HG03432 (cell line): ENCODE results near the gene PHACTR1.
"Not testable (repeated sequence)": the region's sequence is repeated elsewhere in the genome, so short reads cannot be mapped to it uniquely, and the experiment has no call there.

Experiments used
- ATAC-seq: cut with Tn5 transposase; IDR thresholded peaks from one replicate; pipeline ENCODE4 v1.9.1; 2021; ENCODE audit warnings: mild to moderate bottlenecking, moderate library complexity; ENCODE audit not compliant: unreplicated experiment

PHACTR1 gene

DNA sequence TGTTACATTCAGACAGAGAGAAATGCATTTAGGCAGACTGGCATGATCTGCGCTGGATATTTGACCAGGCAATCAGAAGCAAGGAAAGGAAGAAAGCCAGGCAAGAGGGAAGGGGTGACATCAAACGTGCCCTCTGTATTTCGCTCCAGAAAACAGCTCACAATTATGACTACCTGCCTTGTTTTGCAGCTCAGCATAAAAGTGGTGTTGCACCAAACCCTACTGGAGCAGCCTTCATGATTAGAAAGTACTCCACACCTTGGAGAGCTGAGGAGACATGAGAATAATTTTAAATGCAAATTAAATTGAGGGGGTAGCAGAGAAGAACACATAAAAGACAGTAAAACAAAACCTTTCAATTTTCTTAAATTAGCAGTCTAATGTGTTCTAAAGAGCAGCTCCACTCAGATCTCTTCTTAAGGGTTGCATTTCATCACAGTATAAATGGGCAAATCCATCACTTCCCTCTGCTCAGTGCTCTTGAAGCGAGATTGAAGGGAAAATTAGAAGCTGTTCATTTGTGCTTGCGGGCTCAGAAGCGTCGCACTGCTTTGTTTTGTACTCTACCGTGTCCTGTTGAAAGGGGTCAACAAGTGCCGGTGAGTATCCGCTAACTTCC, at the start of gene PHACTR1:
TSS of gene PHACTR1 (plus strand) at position 470 of the 619 bp plus-strand sequence.
- ATAC-seq = no peak

DNA sequence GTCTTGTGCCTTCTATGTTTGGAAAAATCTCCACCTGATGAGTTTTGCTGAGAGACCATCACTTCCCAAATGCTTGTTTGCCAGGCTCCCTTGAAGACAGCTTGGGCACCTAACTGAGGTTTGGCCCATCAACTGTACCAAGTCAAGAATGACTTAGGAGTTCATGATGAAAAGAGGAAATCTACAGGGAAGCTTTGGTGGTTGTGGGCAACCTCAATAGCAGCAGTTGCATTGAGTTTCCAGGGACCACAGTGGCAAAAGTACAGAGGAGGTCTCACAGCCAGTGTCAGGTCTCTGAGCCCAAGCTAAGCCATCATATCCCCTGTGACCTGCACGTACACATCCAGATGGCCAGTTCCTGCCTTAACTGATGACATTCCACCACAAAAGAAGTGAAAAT, 49.7 kb upstream of the PHACTR1 start:
- ATAC-seq = no peak

DNA sequence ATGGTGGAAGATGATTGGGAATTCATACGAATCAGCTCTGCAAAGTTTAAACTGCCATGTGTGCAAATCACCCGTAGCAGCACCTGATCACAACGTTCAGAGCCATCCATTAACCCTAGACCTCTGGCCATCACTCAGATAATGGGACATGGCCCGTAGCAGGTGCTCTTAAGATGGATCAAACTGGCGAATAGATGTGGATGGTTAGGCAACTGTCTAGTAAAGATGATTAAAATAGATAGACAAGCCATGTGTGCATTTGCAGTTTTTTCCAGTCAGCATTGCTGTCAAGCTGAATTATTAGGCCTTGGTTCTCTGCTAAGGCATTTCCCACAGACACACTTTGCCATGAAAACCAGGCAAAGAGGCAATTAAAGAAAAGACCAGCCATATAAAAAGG, 40.6 kb upstream of the PHACTR1 start:
- no peak for ATAC-seq

DNA sequence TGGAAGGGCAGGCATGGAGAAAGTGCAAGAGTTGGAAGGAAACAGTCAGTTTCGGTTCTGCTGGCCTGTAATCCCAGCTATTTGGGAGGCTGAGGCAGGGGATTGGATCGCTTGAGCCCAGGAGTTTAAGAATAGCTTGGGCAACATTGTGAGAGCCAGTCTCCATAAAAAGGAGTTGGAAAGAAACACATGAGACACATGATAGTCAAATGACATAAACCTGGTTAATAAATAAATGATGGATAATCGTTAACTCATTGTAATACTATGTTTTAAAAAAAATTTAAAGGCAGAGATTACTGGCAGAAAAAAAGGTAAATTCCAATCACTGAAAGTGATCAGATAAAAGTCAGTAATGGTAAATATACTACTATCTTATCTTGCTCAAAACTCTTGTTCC, 37.2 kb upstream of the PHACTR1 start:
- no peak for ATAC-seq

DNA sequence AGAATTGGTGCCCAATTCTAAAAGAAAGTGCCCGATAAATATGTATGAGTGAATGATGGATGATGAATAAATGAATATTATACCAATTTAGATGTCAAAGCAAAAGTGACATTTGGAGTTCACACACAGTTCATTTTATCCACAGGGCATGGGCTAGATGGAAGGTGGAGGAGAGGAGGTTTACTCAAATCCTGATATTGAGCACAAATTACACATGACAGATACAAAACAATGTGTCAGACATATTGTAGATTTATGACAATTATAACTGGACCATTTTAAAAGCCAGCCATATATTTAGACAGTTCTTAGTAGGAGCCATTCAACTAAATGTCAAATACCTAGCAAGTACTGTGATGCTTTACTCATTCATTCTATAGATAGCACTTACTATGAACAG, 23.4 kb upstream of the PHACTR1 start:
- ATAC-seq = no peak

DNA sequence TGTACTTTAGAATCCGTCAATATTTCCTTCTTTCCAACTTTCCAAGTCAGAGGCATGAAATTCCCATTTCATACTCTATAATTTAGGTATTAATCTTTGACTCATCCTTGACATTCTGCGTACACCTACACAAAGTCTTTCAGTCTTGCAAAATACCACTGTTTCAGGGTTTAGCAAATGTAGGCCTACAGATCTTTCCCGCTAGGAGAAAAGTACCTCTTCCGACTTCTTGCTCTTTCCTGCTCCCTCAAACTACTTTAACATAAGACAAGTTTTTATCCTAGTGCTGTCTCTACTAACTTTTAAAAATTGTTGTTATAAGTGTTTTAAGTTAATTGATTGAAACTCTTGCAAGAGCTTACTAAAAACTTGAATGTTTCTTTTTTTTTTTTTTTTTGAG, 18.3 kb upstream of the PHACTR1 start:
- ATAC-seq = no peak

DNA sequence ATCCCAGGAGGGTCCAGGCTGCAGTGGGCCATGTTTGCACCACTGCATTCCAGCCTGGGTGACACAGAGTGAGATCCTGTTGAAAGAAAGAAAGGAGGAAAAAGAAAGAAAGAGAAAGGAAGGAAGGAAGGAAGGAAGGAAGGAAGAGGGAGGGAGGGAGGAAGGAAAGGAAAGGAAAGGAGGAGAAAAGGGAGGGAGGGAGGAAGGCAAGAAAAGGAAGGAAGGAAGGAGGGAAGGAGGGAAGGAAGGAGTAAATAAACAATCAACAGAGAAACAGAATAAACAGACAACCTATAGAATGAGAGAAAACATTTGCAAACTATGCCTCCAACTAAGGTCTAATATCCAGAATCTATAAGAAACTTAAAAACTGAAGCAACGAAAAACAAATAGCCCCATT, 11.6 kb upstream of the PHACTR1 start:
- no peak for ATAC-seq

DNA sequence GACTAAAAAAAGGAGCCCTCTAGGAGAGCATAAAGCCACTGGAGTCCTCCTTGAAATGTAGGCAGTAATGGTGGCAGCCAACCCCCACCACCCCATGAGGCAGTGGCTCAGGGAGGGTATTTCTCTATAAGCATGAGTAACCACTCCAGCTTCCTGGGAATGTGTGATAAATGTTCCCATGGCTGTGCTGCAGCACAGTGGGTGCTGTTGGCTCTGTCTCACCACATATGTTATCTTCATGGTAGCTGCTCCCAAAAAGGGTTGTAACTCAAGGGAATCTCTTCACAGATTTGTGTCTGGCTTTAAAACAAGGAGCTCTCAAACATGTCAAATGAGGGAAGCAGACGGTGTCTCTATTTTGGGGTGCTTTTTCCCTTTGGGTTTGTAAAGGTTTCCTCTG, 7.5 kb upstream of the PHACTR1 start:
- ATAC-seq = no peak

DNA sequence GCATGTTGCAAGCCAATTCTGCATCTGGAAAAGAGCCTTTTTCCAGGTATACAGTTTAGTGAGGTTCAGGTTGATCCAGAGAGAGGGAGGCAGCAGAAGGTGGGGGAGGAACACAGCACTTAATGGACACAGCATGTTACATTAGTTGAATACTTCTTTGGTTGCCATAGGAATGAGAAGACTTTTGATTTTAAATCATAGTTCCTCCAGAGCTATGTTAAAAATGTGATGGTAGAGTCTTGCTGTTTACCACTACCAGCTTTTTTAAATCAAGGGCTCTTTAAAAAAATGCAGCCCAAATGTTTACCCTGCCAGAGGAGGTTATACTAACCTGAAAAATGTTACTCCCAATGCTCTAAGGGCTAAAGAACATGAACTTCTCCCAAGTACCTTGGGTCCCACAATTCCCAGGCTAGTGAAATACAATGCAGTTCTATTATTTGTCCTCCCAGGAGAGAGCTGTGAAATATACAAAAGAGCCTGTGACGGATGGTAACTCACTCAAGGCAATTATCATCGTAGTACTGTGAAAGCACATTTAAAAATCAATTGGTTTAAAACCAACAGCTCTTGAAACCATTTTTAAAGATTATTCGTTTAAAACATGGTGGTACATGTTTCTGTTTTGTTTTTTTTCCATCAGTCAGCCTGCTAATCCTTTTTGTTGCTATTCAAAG, 6.9 kb upstream of the PHACTR1 start:
- no peak for ATAC-seq

DNA sequence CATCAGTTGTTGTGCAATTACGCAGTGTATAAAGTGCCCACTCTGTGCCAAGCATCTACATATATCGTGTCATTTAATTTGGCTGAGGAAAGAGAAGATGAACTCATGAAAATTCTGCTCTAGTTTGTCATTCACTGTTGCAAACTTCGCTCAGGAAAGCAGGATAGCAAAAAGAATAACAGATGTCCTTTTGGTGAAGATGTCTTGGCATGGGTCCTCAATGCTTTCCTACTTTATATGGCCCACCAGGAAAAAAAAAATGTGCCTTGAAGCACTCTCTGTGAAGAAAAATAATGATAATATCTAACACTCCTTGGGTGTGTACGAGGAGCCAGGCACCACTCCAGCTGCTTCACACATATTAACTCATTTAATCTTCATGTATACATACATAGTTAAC, 5.6 kb upstream of the PHACTR1 start:
- no peak for ATAC-seq

DNA sequence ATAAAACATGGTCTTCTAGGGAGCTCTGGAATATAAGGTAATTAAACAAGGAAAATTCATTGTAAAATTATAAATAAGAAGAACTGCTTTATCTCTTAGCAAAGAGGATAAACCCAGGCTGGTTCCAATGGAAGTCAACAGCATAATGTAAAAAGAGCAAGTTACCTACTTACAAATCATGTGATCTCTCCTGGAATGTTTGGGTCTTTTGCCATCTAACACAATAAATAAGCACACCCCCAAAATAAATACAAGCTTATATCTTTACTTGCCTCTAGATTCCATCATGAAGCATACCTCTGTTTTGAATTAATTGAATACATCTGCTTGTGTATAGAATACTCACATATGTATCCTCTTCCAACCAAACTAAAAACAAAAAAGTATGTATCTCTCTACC, 2.5 kb upstream of the PHACTR1 start:
- ATAC-seq = no peak

DNA sequence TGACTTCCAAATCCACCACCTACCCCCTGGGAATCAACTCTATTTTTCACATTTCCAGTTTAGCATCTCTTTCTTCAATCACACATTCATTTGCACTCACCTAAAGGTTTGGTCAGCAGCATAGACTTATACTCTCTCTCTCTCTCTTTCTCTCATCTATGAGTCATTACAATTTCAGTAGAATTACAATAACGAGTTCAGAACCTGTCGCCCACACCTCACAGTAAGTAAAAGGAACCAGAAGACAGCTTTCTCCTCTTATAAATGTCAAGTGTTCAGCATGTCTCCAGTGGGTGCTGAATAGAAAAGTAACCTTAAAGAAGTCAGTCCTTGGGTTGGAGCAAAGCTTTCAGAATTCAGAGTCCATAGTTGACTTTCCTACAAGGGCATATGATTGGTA, 1.1 kb upstream of the PHACTR1 start:
- no peak for ATAC-seq

DNA sequence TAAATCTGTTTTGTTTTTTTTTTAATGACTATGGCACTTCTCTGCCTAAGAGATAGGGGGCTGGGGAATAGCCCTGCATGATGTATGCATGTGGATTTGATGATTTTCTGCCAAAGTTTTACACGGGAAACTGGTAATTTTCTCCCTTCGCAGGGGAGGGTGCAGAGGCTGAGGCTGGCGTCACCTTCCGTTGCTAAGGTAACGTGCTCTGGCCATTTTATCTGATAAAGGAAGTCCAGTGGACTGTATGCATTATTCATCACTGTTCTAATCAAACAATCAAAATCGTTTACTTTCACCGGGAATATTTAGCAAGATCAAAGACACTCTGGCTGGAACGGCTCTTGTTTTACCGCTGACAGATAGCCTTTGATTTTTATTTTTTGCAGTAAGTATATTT, 789 bp downstream of the PHACTR1 start:
- ATAC-seq = no peak

DNA sequence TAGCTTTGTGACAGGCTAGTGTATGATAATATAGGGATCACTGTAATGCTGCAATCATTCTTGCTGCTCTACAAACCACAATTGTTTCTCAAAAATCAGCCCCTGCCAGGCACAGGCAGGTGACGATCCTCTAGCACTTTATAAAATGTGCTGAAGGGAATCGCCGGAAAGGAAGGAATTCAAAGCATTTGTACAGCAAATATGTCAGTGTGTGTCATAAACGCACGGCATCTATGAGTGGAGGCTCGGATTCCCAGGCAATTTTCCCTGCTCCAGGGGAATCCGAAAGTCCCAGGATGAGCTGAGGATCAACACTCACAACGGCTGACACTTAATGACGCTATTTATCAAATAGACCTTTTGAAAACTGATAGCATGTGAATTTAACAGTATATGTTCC, 1.4 kb downstream of the PHACTR1 start:
- ATAC-seq = no peak

DNA sequence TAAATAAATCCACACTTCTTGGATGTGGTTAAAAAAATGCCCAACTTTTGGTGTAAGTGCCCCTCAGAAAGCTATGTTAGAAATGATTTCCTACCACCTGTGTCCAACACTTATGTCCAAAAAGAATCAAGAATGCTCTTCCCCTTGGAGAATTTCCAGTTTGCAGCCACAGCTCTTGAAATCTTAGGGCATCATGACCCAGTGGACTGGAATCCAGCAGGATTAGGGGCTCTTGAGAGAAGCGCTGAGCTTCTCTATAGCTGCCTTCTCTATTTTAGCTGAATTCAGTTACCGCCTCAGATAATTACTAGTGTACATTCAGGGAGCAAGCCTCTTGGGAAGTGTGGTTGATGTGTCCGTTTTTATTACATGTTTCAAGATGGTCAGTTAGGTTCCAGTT, 2.5 kb downstream of the PHACTR1 start:
- ATAC-seq = no peak

DNA sequence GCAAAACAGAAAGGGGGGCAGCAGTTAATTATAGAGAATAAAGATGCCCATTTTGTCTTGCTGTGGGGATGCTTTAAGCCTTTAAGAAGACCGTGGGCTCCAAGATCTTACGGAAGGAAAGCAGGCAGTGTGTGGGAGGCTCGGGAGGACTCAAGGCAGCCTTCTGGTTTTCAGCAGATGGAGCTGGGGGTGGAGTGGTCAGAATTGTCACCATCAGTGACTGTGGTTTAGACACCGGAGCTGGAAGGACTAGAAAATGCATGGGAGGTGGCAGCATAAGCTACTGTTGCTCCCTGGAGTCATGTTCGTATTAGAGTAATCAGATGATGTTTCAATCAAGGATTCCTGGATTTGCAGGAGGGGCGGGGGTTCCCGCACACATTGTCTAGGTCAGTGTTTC, 3.7 kb downstream of the PHACTR1 start:
- ATAC-seq = no peak

DNA sequence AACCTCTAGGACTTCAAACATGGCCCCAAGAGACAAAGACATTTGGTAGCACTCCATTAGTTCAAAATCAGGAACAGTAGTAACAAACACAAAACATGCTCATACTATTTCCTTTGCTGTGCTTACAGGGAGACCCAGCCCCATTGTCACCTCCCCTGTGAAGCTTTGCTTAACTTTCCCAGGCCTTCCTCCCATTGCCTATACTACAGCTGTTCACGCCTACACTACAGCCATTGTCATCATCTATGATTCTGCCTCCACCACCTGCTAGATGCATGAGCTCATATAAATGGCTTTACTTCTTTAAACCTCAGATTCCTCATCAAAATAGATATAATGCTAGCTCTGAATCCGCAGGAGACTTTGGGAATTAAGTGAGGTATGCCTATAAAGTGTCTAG, 8.7 kb downstream of the PHACTR1 start:
- ATAC-seq = no peak

DNA sequence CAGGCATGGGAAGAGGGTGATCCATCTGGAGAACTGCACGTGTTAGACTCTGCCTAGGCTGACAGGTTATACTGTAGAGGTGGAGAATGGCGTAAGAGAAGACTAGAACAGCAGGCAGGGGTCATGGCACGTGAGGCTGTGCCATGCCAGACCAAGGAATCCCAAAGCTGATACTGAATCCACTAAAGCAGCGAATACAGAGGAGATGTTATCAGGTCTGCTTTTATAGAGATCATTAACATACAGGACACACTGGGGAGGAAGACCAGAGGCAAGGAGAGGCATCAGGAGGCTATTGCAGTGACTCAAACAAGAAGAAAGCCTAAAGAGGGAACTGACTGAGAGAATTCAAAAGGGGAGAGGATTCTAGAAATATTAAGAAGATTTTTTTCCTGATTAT, 12.9 kb downstream of the PHACTR1 start:
- ATAC-seq = no peak

DNA sequence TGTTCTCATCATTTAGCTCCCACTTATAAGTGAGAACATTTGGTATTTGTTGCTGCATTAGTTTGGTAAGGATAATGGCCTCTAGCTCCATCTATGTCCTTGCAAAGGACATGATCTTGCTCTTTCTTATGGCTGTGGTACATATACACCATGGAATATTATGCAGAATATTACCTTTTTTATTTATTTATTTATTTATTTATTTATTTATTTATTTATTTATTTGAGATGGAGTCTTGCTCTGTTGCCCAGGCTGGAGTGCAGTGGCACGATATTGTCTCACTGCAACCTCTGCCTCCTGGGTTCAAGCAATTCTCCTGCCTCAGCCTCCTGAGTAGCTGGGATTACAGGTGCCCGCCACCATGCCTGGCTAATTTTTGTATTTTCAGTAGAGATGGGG, 14.2 kb downstream of the PHACTR1 start:
- not testable (repeated sequence) for ATAC-seq

DNA sequence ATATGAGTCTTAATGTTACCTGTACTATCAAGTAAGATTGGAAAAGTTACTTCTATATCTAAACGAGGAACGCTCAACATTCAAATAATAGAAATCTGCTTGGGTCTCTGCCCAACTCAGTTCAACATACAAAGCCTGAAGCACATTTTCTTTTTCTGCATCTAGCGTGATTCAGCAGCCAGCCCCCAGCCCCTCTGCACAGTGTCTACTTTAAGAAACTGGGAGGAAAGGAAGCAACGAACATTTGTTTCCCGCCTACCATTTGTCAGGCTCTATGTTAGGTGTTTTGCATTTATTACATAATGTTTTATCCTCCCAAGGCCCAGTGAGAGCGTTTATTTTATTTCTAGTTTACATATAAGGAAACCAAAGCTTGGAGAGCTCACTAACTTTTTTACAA, 17.3 kb downstream of the PHACTR1 start:
- no peak for ATAC-seq

DNA sequence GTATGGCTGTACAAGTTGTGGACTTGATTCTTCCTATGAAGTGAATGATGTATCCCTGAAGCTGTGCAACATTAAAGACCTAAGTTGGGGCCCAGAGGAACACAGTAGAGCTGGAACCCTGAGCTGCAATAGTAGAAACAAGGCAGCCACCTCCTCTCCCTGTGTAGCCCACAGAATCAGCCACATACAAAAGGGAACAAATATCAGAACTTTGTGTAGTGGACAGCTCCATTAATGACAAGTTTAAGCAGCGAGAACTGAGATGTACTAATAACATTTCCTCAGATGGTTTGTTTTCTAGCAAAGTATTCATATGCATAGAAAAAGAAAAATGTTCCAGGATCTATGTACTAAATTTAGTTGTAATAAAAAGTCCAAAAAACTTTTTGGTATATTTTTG, 19.2 kb downstream of the PHACTR1 start:
- ATAC-seq = no peak

DNA sequence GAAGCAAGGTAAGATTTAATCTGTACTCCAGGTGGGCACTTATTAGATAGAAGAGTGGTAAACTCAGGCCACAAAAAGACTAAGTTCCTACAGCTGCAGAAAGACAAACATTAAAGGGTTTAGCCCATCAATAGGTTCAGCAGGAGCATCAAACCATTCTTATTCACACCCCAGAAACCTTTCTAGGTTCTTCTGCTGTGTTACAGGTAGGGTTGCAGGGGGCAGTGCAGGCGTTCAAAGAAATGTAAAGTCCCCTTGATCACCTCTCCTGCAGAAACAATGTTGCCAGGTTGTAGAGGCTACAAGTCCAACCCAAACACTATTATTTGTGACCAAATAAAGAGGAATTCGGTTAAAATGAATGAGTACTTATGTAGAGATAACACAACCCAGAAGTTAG, 31.8 kb downstream of the PHACTR1 start:
- no peak for ATAC-seq
